Fibroblast of lung (primary cell): ENCODE measurements around the gene CARS1.

ENCODE experiments used
- CTCF ChIP-seq, 2 donors: IDR thresholded peaks in 1 of 2; conservative IDR thresholded peaks in 1 of 2; 1 replicate in 1 of 2; 2 replicates in 1 of 2; pipeline ENCODE4 v1.5.1; 2011 to 2012; ENCODE audit warnings: low read length in 2 of 2, control low read depth in 1 of 2, inconsistent platforms in 1 of 2, low read depth in 1 of 2, mild to moderate bottlenecking in 1 of 2
- EZH2 ChIP-seq: IDR thresholded peaks from 2 replicates; pipeline ENCODE4 v1.5.1; 2012; ENCODE audit warnings: low read length, control low read depth, mild to moderate bottlenecking; ENCODE audit errors: missing control alignments

- TF ChIP-seq CTCF (conservative IDR thresholded peaks at IDR 0.05 in 1 of 2, IDR thresholded peaks at IDR 0.05 in 1 of 2; ENCODE audit: low read depth in 1 of 2, low read length in 2 of 2) (peak; percentile 87 to 90), EZH2 (no peak)
These were observed 34.8 kb upstream of the CARS1 start for GRCh38 chr11:3091846-3092602.
